ENCODE results near the gene PHLDB3. TPM values are rescaled to one million over a fixed set of nuclear protein-coding genes. Genes with fewer than 3 reads are reported as not detected.

PHLDB3 gene
- total and polyA plus RNA-seq, 2 of the 13 experiments (the other 11 are each of a cell fraction or from before 2014, with no cell fraction given): 11.3 to 14.5 TPM

GRCh38 chr19:43524922-43525835, 20.6 kb upstream of the PHLDB3 start (continued):
- no peak for TF ChIP-seq NR2F6 (IDR thresholded peaks at IDR 0.05)
- TF ChIP-seq NR2F6 (CRISPR knock-in tag; IDR thresholded peaks at IDR 0.05): peak; percentile 23; the same call in 1 of the 2 replicates
- TF ChIP-seq ZNF850 (CRISPR knock-in tag; conservative IDR thresholded peaks at IDR 0.05): no peak
- TF ChIP-seq ZNF766 (CRISPR knock-in tag; IDR thresholded peaks at IDR 0.05; ENCODE audit: borderline replicate concordance): no peak
- TF ChIP-seq ERF (CRISPR knock-in tag; IDR thresholded peaks at IDR 0.05): peak; percentile 36; the same call in 1 of the 2 replicates
- 0 out of 2 replicates have a peak, but pooled peaks have one; percentile 16 for TF ChIP-seq HIVEP1 (CRISPR knock-in tag; IDR thresholded peaks at IDR 0.05)
- 0 out of 2 replicates have a peak, but pooled peaks have one; percentile 48 for TF ChIP-seq SNAI1 (CRISPR knock-in tag; IDR thresholded peaks at IDR 0.05; ENCODE audit: borderline replicate concordance)
- no peak for TF ChIP-seq NFIC (IDR thresholded peaks at IDR 0.05; ENCODE audit: low read length)
- TF ChIP-seq FOSL2 (CRISPR knock-in tag; IDR thresholded peaks at IDR 0.05): peak; percentile 39; the same call in 1 of the 2 replicates
- TF ChIP-seq ARID3A (IDR thresholded peaks at IDR 0.05; ENCODE audit: low read depth, low read length): no peak
- TF ChIP-seq XBP1 (CRISPR knock-in tag; IDR thresholded peaks at IDR 0.05): no peak
- TF ChIP-seq AHDC1 (CRISPR knock-in tag; IDR thresholded peaks at IDR 0.05; ENCODE audit: borderline replicate concordance): no peak
- no peak for TF ChIP-seq LCORL (IDR thresholded peaks at IDR 0.05)
- TF ChIP-seq LCORL (CRISPR knock-in tag; IDR thresholded peaks at IDR 0.05): peak; percentile 68; the same call in 1 of the 2 replicates
- no peak for TF ChIP-seq ZNF598 (CRISPR knock-in tag; IDR thresholded peaks at IDR 0.05; ENCODE audit: borderline replicate concordance)
- TF ChIP-seq DZIP1 (CRISPR knock-in tag; IDR thresholded peaks at IDR 0.05): no peak
- peak; percentile 65 for TF ChIP-seq HDAC1 (CRISPR knock-in tag; IDR thresholded peaks at IDR 0.05)
- no peak for TF ChIP-seq BRCA1 (CRISPR knock-in tag; IDR thresholded peaks at IDR 0.05)
- peak; percentile 73; the same call in 1 of the 2 replicates for TF ChIP-seq ZNF441 (CRISPR knock-in tag; IDR thresholded peaks at IDR 0.05; ENCODE audit: borderline replicate concordance)
